HepG2 (cell line): ENCODE results near the gene CD28. TPM values are rescaled to one million over a fixed set of nuclear protein-coding genes. Genes with fewer than 3 reads are reported as not detected.

Source experiments
- ASH2L ChIP-seq: fragments of 300-600, 200-600 bp; sonication (generic); IDR thresholded peaks from 2 replicates; pipeline ENCODE4 v1.7.0; 2017; ENCODE audit warnings: low read depth, mild to moderate bottlenecking, moderate library complexity, mixed read lengths, low read length; ENCODE audit not compliant: insufficient read length
- GRHL1 ChIP-seq: sonication (generic); formaldehyde crosslinking; conservative IDR thresholded peaks from 2 replicates; pipeline ENCODE4 v1.8.0; 2022; ENCODE audit warnings: missing genetic modification reagents
- HIVEP1 ChIP-seq: sonication (generic); formaldehyde crosslinking; IDR thresholded peaks from 2 replicates; pipeline ENCODE4 v1.4.0; 2020; ENCODE audit warnings: mild to moderate bottlenecking, missing genetic modification reagents
- ZNF136 ChIP-seq: sonication (generic); formaldehyde crosslinking; IDR thresholded peaks from 2 replicates; pipeline ENCODE4 v1.8.1; 2022; ENCODE audit warnings: low read depth, mild to moderate bottlenecking, moderate library complexity, missing genetic modification reagents
- ZNF318 ChIP-seq: sonication (generic); formaldehyde crosslinking; IDR thresholded peaks from 2 replicates; pipeline ENCODE4 v1.4.0; 2020; ENCODE audit warnings: mild to moderate bottlenecking, missing genetic modification reagents
- ZXDC ChIP-seq: sonication (generic); formaldehyde crosslinking; IDR thresholded peaks from 2 replicates; pipeline ENCODE4 v1.5.0; 2020; ENCODE audit warnings: mild to moderate bottlenecking, missing genetic modification reagents
- polyA plus RNA-seq, 8 experiments: library from polyadenylated mRNA; depleted of rRNA in 3 of 8; stranded (reverse) in 7 of 8; unstranded in 1 of 8; fragments of >200 nt; fragmentation: Illumina TruSeq in 4 of 8; extraction: Trizol in 4 of 8; gene quantifications; 2 replicates each; pipeline versions ENCODE4 v1.2.1 to v1.2.3, GENCODE V29; 2011 to 2016; ENCODE audit warnings: low read depth in 4 of 8, missing spikeins in 1 of 8, mixed read lengths in 1 of 8; ENCODE audit not compliant: insufficient read depth in 1 of 8
- total RNA-seq, 5 experiments: library from RNA; depleted of rRNA; stranded (reverse); fragments of >200 nt; fragmentation: Illumina TruSeq; extraction: Trizol; gene quantifications; 2 replicates each; pipeline ENCODE4 v1.2.3, GENCODE V29; 2016; ENCODE audit warnings: low read depth in 1 of 5

Gene CD28
- total and polyA plus RNA-seq, 2 of the 13 experiments (the other 11 are each of a cell fraction or from before 2014, with no cell fraction given): not detected

GRCh38 chr2:203694191-203694590 is 12.2 kb upstream of the CD28 start (continued):
- TF ChIP-seq ZNF318 (CRISPR knock-in tag) (no peak), ASH2L (no peak), ZNF136 (no peak), GRHL1 (CRISPR knock-in tag) (no peak), ZXDC (CRISPR knock-in tag) (no peak), HIVEP1 (CRISPR knock-in tag) (no peak)
